22Rv1 (cell line): Measurements from ENCODE around the gene MAP4K3.

ENCODE experiments used
- ZFX ChIP-seq: fragments of 450-650 bp; IDR thresholded peaks from 2 replicates; pipeline ENCODE4 v1.6.1; 2017; ENCODE audit warnings: antibody characterized with exemption, borderline replicate concordance
- TF ChIP-seq, protein P1 (sequence below): fragments of 450-650 bp; IDR thresholded peaks from 2 replicates; pipeline ENCODE4 v1.5.1; 2017; ENCODE audit warnings: mild to moderate bottlenecking

DNA sequence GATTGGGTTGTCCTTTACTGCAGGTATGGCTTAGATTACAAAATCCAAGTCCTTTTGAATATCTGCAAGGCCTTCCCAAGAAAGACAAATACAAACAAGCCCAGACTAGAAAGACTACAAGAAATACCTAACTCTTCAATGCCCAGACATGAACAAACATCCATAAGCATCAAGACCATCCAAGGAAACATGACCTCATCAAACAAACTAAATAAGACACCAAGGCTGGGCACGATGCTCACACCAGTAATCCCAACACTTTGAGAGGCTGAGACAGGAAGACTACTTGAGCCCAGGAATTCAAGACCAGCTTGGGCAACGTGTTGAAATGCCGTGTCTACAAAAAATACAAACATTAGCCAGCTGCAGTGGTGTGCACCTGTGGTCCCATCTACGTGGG, 31.7 kb downstream of the MAP4K3 start:
- TF ChIP-seq, protein P1, sequence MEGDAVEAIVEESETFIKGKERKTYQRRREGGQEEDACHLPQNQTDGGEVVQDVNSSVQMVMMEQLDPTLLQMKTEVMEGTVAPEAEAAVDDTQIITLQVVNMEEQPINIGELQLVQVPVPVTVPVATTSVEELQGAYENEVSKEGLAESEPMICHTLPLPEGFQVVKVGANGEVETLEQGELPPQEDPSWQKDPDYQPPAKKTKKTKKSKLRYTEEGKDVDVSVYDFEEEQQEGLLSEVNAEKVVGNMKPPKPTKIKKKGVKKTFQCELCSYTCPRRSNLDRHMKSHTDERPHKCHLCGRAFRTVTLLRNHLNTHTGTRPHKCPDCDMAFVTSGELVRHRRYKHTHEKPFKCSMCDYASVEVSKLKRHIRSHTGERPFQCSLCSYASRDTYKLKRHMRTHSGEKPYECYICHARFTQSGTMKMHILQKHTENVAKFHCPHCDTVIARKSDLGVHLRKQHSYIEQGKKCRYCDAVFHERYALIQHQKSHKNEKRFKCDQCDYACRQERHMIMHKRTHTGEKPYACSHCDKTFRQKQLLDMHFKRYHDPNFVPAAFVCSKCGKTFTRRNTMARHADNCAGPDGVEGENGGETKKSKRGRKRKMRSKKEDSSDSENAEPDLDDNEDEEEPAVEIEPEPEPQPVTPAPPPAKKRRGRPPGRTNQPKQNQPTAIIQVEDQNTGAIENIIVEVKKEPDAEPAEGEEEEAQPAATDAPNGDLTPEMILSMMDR: no peak
- TF ChIP-seq ZFX: no peak
